NOMO-1 treated with DMSO at 0.1 percent for 48 hours (cell line): ENCODE data around the gene IL31.
"Not testable (repeated sequence)": the region's sequence is repeated elsewhere in the genome, so short reads cannot be mapped to it uniquely, and the experiment has no call there.

Source experiments
- DNase-seq: peaks from one replicate; lab custom pipeline; 2025; ENCODE audit not compliant: unreplicated experiment; lab: John Stamatoyannopoulos, UW

Gene IL31

GRCh38 chr12:122194804-122195203, 20.8 kb upstream of the IL31 start:
- no peak for DNase-seq

GRCh38 chr12:122192441-122192840, 18.4 kb upstream of the IL31 start:
- DNase-seq: no peak

- peak; percentile 29 for DNase-seq
These were observed 17.0 kb upstream of the IL31 start for GRCh38 chr12:122190842-122191668.

- DNase-seq: no peak
These were observed 15.8 kb upstream of the IL31 start for GRCh38 chr12:122189626-122190475.

GRCh38 chr12:122187466-122187865, 13.4 kb upstream of the IL31 start:
- DNase-seq: no peak

- DNase-seq: no peak
These were observed 11.6 kb upstream of the IL31 start for GRCh38 chr12:122185494-122186082.

- DNase-seq: no peak
These were observed 11.1 kb upstream of the IL31 start for GRCh38 chr12:122185079-122185478.

GRCh38 chr12:122184517-122184916, 10.5 kb upstream of the IL31 start:
- DNase-seq: no peak

GRCh38 chr12:122183588-122183940, 9.5 kb upstream of the IL31 start:
- DNase-seq: no peak

- DNase-seq: peak; percentile 14
These were observed 9.0 kb upstream of the IL31 start, which contains the start of gene LRRC43 for GRCh38 chr12:122182887-122183587. TSS of gene LRRC43 (plus strand) at chr12:122183123. CDS start at chr12:122183145, 22 bp downstream.

- not testable (repeated sequence) for DNase-seq
These were observed 2.5 kb upstream of the IL31 start for GRCh38 chr12:122176473-122176872.

- DNase-seq: no peak
These were observed 1.6 kb downstream of the IL31 start for GRCh38 chr12:122172262-122172939.

GRCh38 chr12:122171399-122171798, 2.6 kb downstream of the IL31 start:
- DNase-seq: no peak

GRCh38 chr12:122168492-122168891, 5.5 kb downstream of the IL31 start:
- DNase-seq: no peak

GRCh38 chr12:122167356-122167925, 6.6 kb downstream of the IL31 start:
- no peak for DNase-seq

GRCh38 chr12:122166422-122167349, 7.3 kb downstream of the IL31 start:
- no peak for DNase-seq

GRCh38 chr12:122162976-122163375, 11.0 kb downstream of the IL31 start:
- DNase-seq: no peak

- DNase-seq: peak; percentile 9
These were observed 12.3 kb downstream of the IL31 start for GRCh38 chr12:122161682-122162081.

GRCh38 chr12:122160761-122161160, 13.3 kb downstream of the IL31 start:
- DNase-seq: no peak
